NCI-H1417 (cell line): ENCODE data around the gene MZF1.

Experiments
- DNase-seq, 3 experiments: peaks; one replicate each; lab custom pipeline; 2025; lab: John Stamatoyannopoulos, UW

The MZF1 gene

GRCh38 chr19:58513213-58513693 is 59.9 kb downstream of the MZF1 start:
- peak in 1 of 3 experiments; percentile 30 for DNase-seq
